Measurements from ENCODE around the gene WNT16.

GRCh38 chr7:121306565-121306964, 22.2 kb upstream of the WNT16 start:
- TF ChIP-seq POLR2A (IDR thresholded peaks at IDR 0.05), result no peak
- no peak for TF ChIP-seq CTCF (IDR thresholded peaks at IDR 0.05)
